ENCODE data around the gene CD274.
"Not testable (repeated sequence)": the region's sequence is repeated elsewhere in the genome, so short reads cannot be mapped to it uniquely, and the experiment has no call there.

Gene CD274

GRCh38 chr9:5493679-5494511, 43.6 kb downstream of the CD274 start:
- in situ Hi-C loops (cut with MboI; ENCODE audit: low sequenced_read_pairs): no loop called here

GRCh38 chr9:5494765-5495164, 44.4 kb downstream of the CD274 start:
- in situ Hi-C loops (cut with MboI; ENCODE audit: low sequenced_read_pairs): not testable (repeated sequence)

GRCh38 chr9:5499157-5499556, 48.8 kb downstream of the CD274 start:
- in situ Hi-C loops (cut with MboI; ENCODE audit: low sequenced_read_pairs): no loop called here

GRCh38 chr9:5499889-5500398, 49.6 kb downstream of the CD274 start:
- in situ Hi-C loops (cut with MboI; ENCODE audit: low sequenced_read_pairs): no loop called here

- in situ Hi-C loops (cut with MboI; ENCODE audit: low sequenced_read_pairs): no loop called here
These were observed 50.3 kb downstream of the CD274 start for GRCh38 chr9:5500441-5501235.

- in situ Hi-C loops (cut with MboI; ENCODE audit: low sequenced_read_pairs): no loop called here
These were observed 52.2 kb downstream of the CD274 start for GRCh38 chr9:5502553-5502952.

GRCh38 chr9:5509573-5509972, 59.2 kb downstream of the CD274 start:
- in situ Hi-C loops (cut with MboI; ENCODE audit: low sequenced_read_pairs): no loop called here

GRCh38 chr9:5510360-5510931, 60.1 kb downstream of the CD274 start, which contains the start of gene PDCD1LG2:
TSS of gene PDCD1LG2 (plus strand) at chr9:5510531. CDS start at chr9:5522547, 12,016 bp downstream.
- in situ Hi-C loops (cut with MboI; ENCODE audit: low sequenced_read_pairs): no loop called here

GRCh38 chr9:5510989-5511388, 60.6 kb downstream of the CD274 start:
- in situ Hi-C loops (cut with MboI; ENCODE audit: low sequenced_read_pairs): no loop called here

- in situ Hi-C loops (cut with MboI; ENCODE audit: low sequenced_read_pairs): no loop called here
These were observed 61.1 kb downstream of the CD274 start for GRCh38 chr9:5511476-5511875.

GRCh38 chr9:5511935-5512580, 61.7 kb downstream of the CD274 start:
- in situ Hi-C loops (cut with MboI; ENCODE audit: low sequenced_read_pairs): no loop called here

- in situ Hi-C loops (cut with MboI; ENCODE audit: low sequenced_read_pairs): no loop called here
These were observed 62.5 kb downstream of the CD274 start for GRCh38 chr9:5512658-5513452.

GRCh38 chr9:5513966-5514616, 63.7 kb downstream of the CD274 start:
- in situ Hi-C loops (cut with MboI; ENCODE audit: low sequenced_read_pairs): no loop called here

GRCh38 chr9:5514617-5515260, 64.4 kb downstream of the CD274 start:
- in situ Hi-C loops (cut with MboI; ENCODE audit: low sequenced_read_pairs): no loop called here

- in situ Hi-C loops (cut with MboI; ENCODE audit: low sequenced_read_pairs): no loop called here
These were observed 64.9 kb downstream of the CD274 start for GRCh38 chr9:5515261-5515650.

GRCh38 chr9:5516453-5517220, 66.3 kb downstream of the CD274 start:
- in situ Hi-C loops (cut with MboI; ENCODE audit: low sequenced_read_pairs): no loop called here

- in situ Hi-C loops (cut with MboI; ENCODE audit: low sequenced_read_pairs): no loop called here
These were observed 68.0 kb downstream of the CD274 start for GRCh38 chr9:5518171-5518936.

- in situ Hi-C loops (cut with MboI; ENCODE audit: low sequenced_read_pairs): no loop called here
These were observed 68.6 kb downstream of the CD274 start for GRCh38 chr9:5518937-5519319.
